HepG2 (cell line): ENCODE data around the gene TMEM183A. TPM values are rescaled to one million over a fixed set of nuclear protein-coding genes. Genes with fewer than 3 reads are reported as not detected.

Experiments used
- AFF4 ChIP-seq: sonication (generic); formaldehyde crosslinking; IDR thresholded peaks from 2 replicates; pipeline ENCODE4 v1.4.0; 2020; ENCODE audit warnings: missing genetic modification reagents
- DNMT3B ChIP-seq: conservative IDR thresholded peaks from 2 replicates; pipeline ENCODE4 v1.6.1; 2016; ENCODE audit warnings: missing biosample characterization, control low read depth
- E2F5 ChIP-seq: sonication (generic); formaldehyde crosslinking; conservative IDR thresholded peaks from 2 replicates; pipeline ENCODE4 v1.4.0; 2020; ENCODE audit warnings: missing genetic modification reagents
- FOSL2 ChIP-seq: sonication (generic); formaldehyde crosslinking; IDR thresholded peaks from 2 replicates; pipeline ENCODE4 v1.4.0; 2020; ENCODE audit warnings: missing genetic modification reagents
- KDM5A ChIP-seq: fragments of 200-600 bp; sonication (generic); IDR thresholded peaks from 2 replicates; pipeline ENCODE4 v1.7.0; 2018; ENCODE audit warnings: antibody characterized with exemption, mild to moderate bottlenecking, low read length, borderline replicate concordance
- NFYB ChIP-seq: sonication (generic); formaldehyde crosslinking; IDR thresholded peaks from 2 replicates; pipeline ENCODE4 v1.4.0; 2020; ENCODE audit warnings: missing genetic modification reagents
- PBX3 ChIP-seq: sonication (generic); formaldehyde crosslinking; IDR thresholded peaks from 2 replicates; pipeline ENCODE4 v1.8.1; 2023; ENCODE audit warnings: missing genetic modification reagents, inconsistent platforms, borderline replicate concordance
- PHF21A ChIP-seq: sonication (generic); formaldehyde crosslinking; IDR thresholded peaks from 2 replicates; pipeline ENCODE4 v1.5.0; 2020; ENCODE audit warnings: mild to moderate bottlenecking, missing genetic modification reagents
- ZBTB39 ChIP-seq: sonication (generic); formaldehyde crosslinking; IDR thresholded peaks from 2 replicates; pipeline ENCODE4 v1.5.0; 2020; ENCODE audit warnings: missing genetic modification reagents
- ZNF557 ChIP-seq: sonication (generic); formaldehyde crosslinking; IDR thresholded peaks from 2 replicates; pipeline ENCODE4 v1.4.0; 2020; ENCODE audit warnings: missing genetic modification reagents
- ZNF629 ChIP-seq: sonication (generic); formaldehyde crosslinking; conservative IDR thresholded peaks from 2 replicates; pipeline ENCODE4 v1.5.0; 2020; ENCODE audit warnings: missing genetic modification reagents
- ZNF7 ChIP-seq: IDR thresholded peaks from 2 replicates; pipeline ENCODE4 v1.6.1; 2016; ENCODE audit warnings: missing biosample characterization, missing genetic modification reagents
- ZNF780A ChIP-seq: sonication (generic); formaldehyde crosslinking; IDR thresholded peaks from 2 replicates; pipeline ENCODE4 v1.8.0; 2022; ENCODE audit warnings: mild to moderate bottlenecking, missing genetic modification reagents, moderate library complexity
- polyA plus RNA-seq, 8 experiments: library from polyadenylated mRNA; depleted of rRNA in 3 of 8; stranded (reverse) in 7 of 8; unstranded in 1 of 8; fragments of >200 nt; fragmentation: Illumina TruSeq in 4 of 8; extraction: Trizol in 4 of 8; gene quantifications; 2 replicates each; pipeline versions ENCODE4 v1.2.1 to v1.2.3, GENCODE V29; 2011 to 2016; ENCODE audit warnings: low read depth in 4 of 8, missing spikeins in 1 of 8, mixed read lengths in 1 of 8; ENCODE audit not compliant: insufficient read depth in 1 of 8
- total RNA-seq, 5 experiments: library from RNA; depleted of rRNA; stranded (reverse); fragments of >200 nt; fragmentation: Illumina TruSeq; extraction: Trizol; gene quantifications; 2 replicates each; pipeline ENCODE4 v1.2.3, GENCODE V29; 2016; ENCODE audit warnings: low read depth in 1 of 5
- TF ChIP-seq, protein P1 (sequence below): sonication (generic); formaldehyde crosslinking; IDR thresholded peaks from 2 replicates; pipeline ENCODE4 v1.4.0; 2020; ENCODE audit warnings: missing genetic modification reagents, low read depth, mild to moderate bottlenecking, borderline replicate concordance
- TF ChIP-seq, protein P2 (sequence below): sonication (generic); formaldehyde crosslinking; IDR thresholded peaks from 2 replicates; pipeline ENCODE4 v1.8.0; 2022; ENCODE audit warnings: missing genetic modification reagents, mild to moderate bottlenecking, borderline replicate concordance
- TF ChIP-seq, protein P3 (sequence below): sonication (generic); formaldehyde crosslinking; IDR thresholded peaks from 2 replicates; pipeline ENCODE4 v1.4.0; 2020; ENCODE audit warnings: missing genetic modification reagents

Gene TMEM183A
- total and polyA plus RNA-seq, 2 of the 13 experiments (the other 11 are each of a cell fraction or from before 2014, with no cell fraction given), result 59.7 to 82.0 TPM

GRCh38 chr1:202957733-202958543 is 49.2 kb upstream of the TMEM183A start, which contains the start of gene ADIPOR1 (continued):
- TF ChIP-seq ZBTB39 (CRISPR knock-in tag), result no peak
- TF ChIP-seq, protein P1, sequence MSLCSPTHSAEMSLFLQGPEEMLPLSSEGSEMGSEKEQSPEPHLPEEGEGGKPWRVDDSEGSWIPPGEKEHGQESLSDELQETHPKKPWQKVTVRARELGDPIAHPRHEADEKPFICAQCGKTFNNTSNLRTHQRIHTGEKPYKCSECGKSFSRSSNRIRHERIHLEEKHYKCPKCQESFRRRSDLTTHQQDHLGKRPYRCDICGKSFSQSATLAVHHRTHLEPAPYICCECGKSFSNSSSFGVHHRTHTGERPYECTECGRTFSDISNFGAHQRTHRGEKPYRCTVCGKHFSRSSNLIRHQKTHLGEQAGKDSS (CRISPR knock-in tag), result no peak
- TF ChIP-seq ZNF780A (CRISPR knock-in tag), result no peak
- TF ChIP-seq NFYB (CRISPR knock-in tag), result peak; percentile 65
- no peak for TF ChIP-seq ZNF7 (CRISPR knock-in tag)
- no peak for TF ChIP-seq DNMT3B
- TF ChIP-seq, protein P2, sequence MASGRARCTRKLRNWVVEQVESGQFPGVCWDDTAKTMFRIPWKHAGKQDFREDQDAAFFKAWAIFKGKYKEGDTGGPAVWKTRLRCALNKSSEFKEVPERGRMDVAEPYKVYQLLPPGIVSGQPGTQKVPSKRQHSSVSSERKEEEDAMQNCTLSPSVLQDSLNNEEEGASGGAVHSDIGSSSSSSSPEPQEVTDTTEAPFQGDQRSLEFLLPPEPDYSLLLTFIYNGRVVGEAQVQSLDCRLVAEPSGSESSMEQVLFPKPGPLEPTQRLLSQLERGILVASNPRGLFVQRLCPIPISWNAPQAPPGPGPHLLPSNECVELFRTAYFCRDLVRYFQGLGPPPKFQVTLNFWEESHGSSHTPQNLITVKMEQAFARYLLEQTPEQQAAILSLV (CRISPR knock-in tag), result 0 out of 2 replicates have a peak, but pooled peaks have one; percentile 52
- TF ChIP-seq ZNF557 (CRISPR knock-in tag), result no peak
- no peak for TF ChIP-seq AFF4 (CRISPR knock-in tag)
- no peak; the same call in 1 of the 2 replicates for TF ChIP-seq E2F5 (CRISPR knock-in tag)
- TF ChIP-seq FOSL2 (CRISPR knock-in tag), result no peak
- TF ChIP-seq PBX3, result no peak
- no peak for TF ChIP-seq ZNF629 (CRISPR knock-in tag)
- TF ChIP-seq PHF21A (CRISPR knock-in tag), result no peak
- TF ChIP-seq, protein P3, sequence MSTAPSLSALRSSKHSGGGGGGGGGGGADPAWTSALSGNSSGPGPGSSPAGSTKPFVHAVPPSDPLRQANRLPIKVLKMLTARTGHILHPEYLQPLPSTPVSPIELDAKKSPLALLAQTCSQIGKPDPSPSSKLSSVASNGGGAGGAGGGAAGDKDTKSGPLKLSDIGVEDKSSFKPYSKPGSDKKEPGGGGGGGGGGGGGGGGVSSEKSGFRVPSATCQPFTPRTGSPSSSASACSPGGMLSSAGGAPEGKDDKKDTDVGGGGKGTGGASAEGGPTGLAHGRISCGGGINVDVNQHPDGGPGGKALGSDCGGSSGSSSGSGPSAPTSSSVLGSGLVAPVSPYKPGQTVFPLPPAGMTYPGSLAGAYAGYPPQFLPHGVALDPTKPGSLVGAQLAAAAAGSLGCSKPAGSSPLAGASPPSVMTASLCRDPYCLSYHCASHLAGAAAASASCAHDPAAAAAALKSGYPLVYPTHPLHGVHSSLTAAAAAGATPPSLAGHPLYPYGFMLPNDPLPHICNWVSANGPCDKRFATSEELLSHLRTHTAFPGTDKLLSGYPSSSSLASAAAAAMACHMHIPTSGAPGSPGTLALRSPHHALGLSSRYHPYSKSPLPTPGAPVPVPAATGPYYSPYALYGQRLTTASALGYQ (CRISPR knock-in tag), result no peak
- TF ChIP-seq KDM5A, result peak; percentile 76
